ENCODE measurements around the gene CDKN1B. TPM values are rescaled to one million over a fixed set of nuclear protein-coding genes. Genes with fewer than 3 reads are reported as not detected.

Gene CDKN1B
- total and polyA plus RNA-seq, 2 of the 13 experiments (the other 11 are each of a cell fraction or from before 2014, with no cell fraction given) = 20.1 to 37.2 TPM

DNA sequence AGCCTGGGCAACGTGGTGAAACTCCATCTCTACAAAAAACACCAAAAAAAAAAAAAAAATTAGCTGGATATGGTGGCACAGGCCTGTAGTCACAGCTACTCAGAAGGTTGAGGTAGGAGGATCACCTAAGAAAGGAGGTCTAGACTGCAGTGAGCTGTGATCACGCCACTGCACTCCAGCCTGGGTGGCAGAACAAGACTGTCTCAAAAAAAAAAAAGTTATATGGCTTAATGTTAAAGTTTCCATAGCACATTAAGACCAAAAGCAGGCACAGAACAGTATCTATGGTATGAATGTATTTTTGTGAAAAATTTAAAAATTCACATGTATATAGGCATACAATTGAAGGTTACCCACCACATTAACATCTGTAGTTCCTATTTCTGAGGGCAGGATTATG is 15.9 kb downstream of the CDKN1B start:
- intact Hi-C loops (cut with micrococcal nuclease; ENCODE audit: unreplicated experiment) = no loop called here
- H3K27me3 ChIP-seq (ENCODE audit: control insufficient read depth in 1 of 2, insufficient read depth in 2 of 2, low read length in 2 of 2) = no peaks in the 10 kb centered on the region
- no peak overlapping the region for H3K4me2 ChIP-seq (ENCODE audit: low read depth, low read length)
- ChIA-PET CTCF (ENCODE audit: low intra/inter-chr PET ratio, low total read pairs) (no interaction called here), POLR2A (no interaction called here)
- H3K27ac ChIP-seq (ENCODE audit: extremely low read length, insufficient read depth, low read length) = no peak overlapping the region
- no peak for DNase-seq (ENCODE audit: low spot score)
- FAIRE-seq = no peak
- no peaks in the 10 kb centered on the region for H3K9me3 ChIP-seq (ENCODE audit: low read length)
- TF ChIP-seq, protein P1, sequence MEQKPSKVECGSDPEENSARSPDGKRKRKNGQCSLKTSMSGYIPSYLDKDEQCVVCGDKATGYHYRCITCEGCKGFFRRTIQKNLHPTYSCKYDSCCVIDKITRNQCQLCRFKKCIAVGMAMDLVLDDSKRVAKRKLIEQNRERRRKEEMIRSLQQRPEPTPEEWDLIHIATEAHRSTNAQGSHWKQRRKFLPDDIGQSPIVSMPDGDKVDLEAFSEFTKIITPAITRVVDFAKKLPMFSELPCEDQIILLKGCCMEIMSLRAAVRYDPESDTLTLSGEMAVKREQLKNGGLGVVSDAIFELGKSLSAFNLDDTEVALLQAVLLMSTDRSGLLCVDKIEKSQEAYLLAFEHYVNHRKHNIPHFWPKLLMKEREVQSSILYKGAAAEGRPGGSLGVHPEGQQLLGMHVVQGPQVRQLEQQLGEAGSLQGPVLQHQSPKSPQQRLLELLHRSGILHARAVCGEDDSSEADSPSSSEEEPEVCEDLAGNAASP (CRISPR knock-in tag; IDR thresholded peaks at IDR 0.05; ENCODE audit: borderline replicate concordance) = no peak
- no peak for TF ChIP-seq ZEB1 (IDR thresholded peaks at IDR 0.05; ENCODE audit: insufficient replicate concordance, low read depth)
- TF ChIP-seq, protein P2, sequence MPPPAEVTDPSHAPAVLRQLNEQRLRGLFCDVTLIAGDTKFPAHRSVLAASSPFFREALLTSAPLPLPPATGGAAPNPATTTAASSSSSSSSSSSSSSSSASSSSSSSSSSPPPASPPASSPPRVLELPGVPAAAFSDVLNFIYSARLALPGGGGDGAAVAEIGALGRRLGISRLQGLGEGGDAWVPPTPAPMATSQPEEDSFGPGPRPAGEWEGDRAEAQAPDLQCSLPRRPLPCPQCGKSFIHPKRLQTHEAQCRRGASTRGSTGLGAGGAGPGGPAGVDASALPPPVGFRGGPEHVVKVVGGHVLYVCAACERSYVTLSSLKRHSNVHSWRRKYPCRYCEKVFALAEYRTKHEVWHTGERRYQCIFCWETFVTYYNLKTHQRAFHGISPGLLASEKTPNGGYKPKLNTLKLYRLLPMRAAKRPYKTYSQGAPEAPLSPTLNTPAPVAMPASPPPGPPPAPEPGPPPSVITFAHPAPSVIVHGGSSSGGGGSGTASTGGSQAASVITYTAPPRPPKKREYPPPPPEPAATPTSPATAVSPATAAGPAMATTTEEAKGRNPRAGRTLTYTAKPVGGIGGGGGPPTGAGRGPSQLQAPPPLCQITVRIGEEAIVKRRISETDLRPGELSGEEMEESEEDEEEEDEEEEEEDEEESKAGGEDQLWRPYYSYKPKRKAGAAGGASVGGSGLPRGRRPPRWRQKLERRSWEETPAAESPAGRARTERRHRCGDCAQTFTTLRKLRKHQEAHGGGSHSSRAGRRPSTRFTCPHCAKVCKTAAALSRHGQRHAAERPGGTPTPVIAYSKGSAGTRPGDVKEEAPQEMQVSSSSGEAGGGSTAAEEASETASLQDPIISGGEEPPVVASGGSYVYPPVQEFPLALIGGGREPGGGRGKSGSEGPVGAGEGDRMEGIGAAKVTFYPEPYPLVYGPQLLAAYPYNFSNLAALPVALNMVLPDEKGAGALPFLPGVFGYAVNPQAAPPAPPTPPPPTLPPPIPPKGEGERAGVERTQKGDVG (CRISPR knock-in tag; IDR thresholded peaks at IDR 0.05; ENCODE audit: borderline replicate concordance) = no peak
- H3K36me3 ChIP-seq (replicated peaks in 1 of 2; ENCODE audit: control insufficient read depth in 1 of 2, insufficient read depth in 2 of 2, low read length in 2 of 2) = 0 out of 5 replicates have a peak, but pooled peaks cover 0 to 2% of the 10 kb centered on the region in 2 experiments
- no peak overlapping the region for H2AFZ ChIP-seq (ENCODE audit: low read length)
- no peaks in the 10 kb centered on the region for H4K20me1 ChIP-seq (ENCODE audit: insufficient read depth, low read length)
- H3K4me1 ChIP-seq (ENCODE audit: insufficient read depth, low read length) = peaks cover 43% of the 10 kb centered on the region
- peaks cover 3% of the 10 kb centered on the region for H3K79me2 ChIP-seq (ENCODE audit: insufficient read depth, low read length)
- WGBS (ENCODE audit: low lambda C conversion rate) = 94% methylated on average over 2 of the region's 2 CpGs
- in situ Hi-C loops (cut with HindIII; ENCODE audit: extremely low pct_ligation_motif_present, low pct_unique_long_range_greater_than_20kb) = no loop called here
- H3K4me3 ChIP-seq (replicated peaks in 1 of 3; ENCODE audit: insufficient read depth in 1 of 3, low read depth in 2 of 3, low read length in 3 of 3) = no peak overlapping the region
- ATAC-seq = no peak
- H3K9ac ChIP-seq (ENCODE audit: insufficient read depth, low read depth, low read length) = no peak overlapping the region
- BruUV-seq (replicated peaks) = no TSS peak
